ENCODE measurements around the gene TSHZ2. TPM values are rescaled to one million over a fixed set of nuclear protein-coding genes. Genes with fewer than 3 reads are reported as not detected.

TSHZ2 gene
- total RNA-seq, 6 experiments from 2014 or later, result 14.2 to 28.1 (median 21.0) TPM

DNA sequence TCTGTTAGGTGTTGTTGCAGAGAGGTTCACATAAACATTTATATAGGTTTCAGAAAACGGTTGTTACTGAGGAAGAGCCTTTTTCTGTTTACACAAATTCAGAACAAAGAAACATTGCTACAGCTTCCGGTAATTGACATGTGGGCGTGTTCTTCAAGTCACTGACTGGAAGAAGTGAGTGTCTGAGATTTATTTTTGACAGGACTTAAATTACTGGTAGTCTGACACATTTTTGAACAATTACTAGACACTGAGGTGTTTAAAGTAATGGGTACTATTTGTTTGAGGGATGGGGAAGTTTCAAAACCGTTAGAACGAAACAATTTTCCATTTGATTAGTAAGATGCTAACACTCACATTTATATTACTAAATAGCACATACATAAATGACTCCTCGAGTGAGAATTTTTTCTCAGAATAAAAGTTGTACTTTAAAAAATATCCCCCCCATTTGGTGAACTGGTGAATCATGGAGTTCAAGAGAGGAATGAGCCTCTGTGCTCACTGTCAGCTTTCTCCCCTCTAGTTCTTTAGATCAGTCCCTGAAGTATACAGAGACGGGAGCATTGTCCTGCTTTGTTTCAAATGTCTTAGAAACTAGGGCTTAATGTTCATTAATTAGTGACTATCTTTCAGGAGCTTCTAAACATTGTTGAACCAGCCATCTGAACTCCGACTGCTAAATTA lies 98.7 kb downstream of the TSHZ2 start:
- Histone ChIP-seq H3K27me3 (no peaks in the 10 kb centered on the region), H3K36me3 (no peaks in the 10 kb centered on the region), H3K4me1 (peaks cover 0 to 26% (median 8%) of the 10 kb centered on the region in 4 donors), H3K4me3 (peak overlapping the region in 1 of 3 donors; percentile 17), H3K9me3 (no peaks in the 10 kb centered on the region), H3K27ac (peak overlapping the region; percentile 53 to 80 (median 73))
- TF ChIP-seq POLR2A (IDR thresholded peaks at IDR 0.05), result no peak
- TF ChIP-seq, protein P1, sequence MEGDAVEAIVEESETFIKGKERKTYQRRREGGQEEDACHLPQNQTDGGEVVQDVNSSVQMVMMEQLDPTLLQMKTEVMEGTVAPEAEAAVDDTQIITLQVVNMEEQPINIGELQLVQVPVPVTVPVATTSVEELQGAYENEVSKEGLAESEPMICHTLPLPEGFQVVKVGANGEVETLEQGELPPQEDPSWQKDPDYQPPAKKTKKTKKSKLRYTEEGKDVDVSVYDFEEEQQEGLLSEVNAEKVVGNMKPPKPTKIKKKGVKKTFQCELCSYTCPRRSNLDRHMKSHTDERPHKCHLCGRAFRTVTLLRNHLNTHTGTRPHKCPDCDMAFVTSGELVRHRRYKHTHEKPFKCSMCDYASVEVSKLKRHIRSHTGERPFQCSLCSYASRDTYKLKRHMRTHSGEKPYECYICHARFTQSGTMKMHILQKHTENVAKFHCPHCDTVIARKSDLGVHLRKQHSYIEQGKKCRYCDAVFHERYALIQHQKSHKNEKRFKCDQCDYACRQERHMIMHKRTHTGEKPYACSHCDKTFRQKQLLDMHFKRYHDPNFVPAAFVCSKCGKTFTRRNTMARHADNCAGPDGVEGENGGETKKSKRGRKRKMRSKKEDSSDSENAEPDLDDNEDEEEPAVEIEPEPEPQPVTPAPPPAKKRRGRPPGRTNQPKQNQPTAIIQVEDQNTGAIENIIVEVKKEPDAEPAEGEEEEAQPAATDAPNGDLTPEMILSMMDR (IDR thresholded peaks at IDR 0.05), result no peak
- WGBS (ENCODE audit: insufficient coverage, low coverage, low lambda C conversion rate, missing lambda C conversion rate), result 30% methylated on average over 8 of the region's 8 CpGs
- intact Hi-C loops (cut with DNase I), result no loop called here
- DNase-seq (no peak), ATAC-seq (peak; percentile 49 to 75 (median 70))

DNA sequence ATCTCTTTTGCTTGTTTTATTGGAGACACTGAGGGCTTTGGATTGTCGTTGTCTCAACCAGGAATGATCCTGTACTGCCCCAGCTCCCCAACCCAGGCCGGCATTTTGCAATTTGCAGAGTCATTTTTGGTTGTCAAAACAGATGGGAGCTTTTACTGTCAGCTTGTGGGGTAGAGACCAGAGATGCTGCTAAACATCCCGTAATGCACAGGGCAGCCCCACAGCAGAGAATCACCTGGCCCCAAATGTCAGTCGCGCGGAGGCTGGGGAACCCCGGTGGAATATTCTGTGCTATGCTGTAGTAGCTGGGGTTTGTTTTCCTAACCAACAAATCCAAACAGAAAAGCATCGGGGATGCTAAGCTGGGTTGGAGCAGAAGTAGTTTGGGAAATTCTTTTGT lies 99.7 kb downstream of the TSHZ2 start:
- intact Hi-C loops (cut with DNase I), result no loop called here
- H3K27ac ChIP-seq, result peak overlapping the region in 1 of 3 donors; percentile 80
- H3K4me1 ChIP-seq, result peaks cover 0 to 28% (median 10%) of the 10 kb centered on the region in 4 donors
- DNase-seq (no peak), ATAC-seq (no peak)
- TF ChIP-seq, protein P1 (IDR thresholded peaks at IDR 0.05), result no peak
- no peak for TF ChIP-seq POLR2A (IDR thresholded peaks at IDR 0.05)
- H3K27me3 ChIP-seq, result no peaks in the 10 kb centered on the region
- no peaks in the 10 kb centered on the region for H3K9me3 ChIP-seq
- no peak overlapping the region for H3K4me3 ChIP-seq
- no peaks in the 10 kb centered on the region for H3K36me3 ChIP-seq
- WGBS (ENCODE audit: insufficient coverage, low coverage, low lambda C conversion rate, missing lambda C conversion rate), result 83% methylated on average over 6 of the region's 8 CpGs

DNA sequence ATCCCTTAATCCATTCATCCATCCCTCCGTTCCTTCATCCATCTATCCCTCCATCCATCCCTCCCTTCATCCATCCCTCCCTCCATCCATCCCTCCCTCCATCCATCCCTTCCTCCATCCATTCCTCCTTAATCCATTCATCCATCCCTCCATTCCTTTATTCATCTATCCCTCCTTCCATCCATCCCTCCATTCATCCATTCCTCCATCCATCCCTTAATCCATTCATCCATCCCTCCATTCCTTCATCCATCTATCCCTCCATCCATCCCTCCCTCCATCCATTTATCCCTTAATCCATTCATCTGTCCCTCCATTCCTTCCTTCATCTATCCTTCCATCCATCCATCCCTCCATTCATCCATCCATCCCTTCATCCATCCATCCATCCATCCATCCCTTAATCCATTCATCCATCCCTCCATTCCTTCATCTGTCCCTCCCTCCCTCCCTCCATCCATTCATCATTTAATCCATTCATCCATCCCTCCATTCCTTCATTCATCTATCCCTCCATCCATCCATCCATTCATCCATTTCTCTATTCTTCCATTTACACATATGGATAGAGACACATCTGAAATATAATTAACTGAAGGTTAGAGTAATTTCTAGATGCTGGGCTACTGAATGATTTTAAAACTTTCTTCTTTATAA lies 100.9 kb downstream of the TSHZ2 start:
- intact Hi-C loops (cut with DNase I), result no loop called here
- H3K27me3 ChIP-seq, result no peaks in the 10 kb centered on the region
- WGBS (ENCODE audit: insufficient coverage, low coverage, low lambda C conversion rate, missing lambda C conversion rate), result no CpG with 5 or more reads among the region's 1 CpG
- no peaks in the 10 kb centered on the region for H3K9me3 ChIP-seq
- H3K36me3 ChIP-seq, result no peaks in the 10 kb centered on the region
- DNase-seq (no peak), ATAC-seq (no peak)
- no peak overlapping the region for H3K27ac ChIP-seq
- peaks cover 0 to 38% (median 12%) of the 10 kb centered on the region in 4 donors for H3K4me1 ChIP-seq
- TF ChIP-seq, protein P1 (IDR thresholded peaks at IDR 0.05), result no peak
- TF ChIP-seq POLR2A (IDR thresholded peaks at IDR 0.05), result no peak
- H3K4me3 ChIP-seq, result no peak overlapping the region

DNA sequence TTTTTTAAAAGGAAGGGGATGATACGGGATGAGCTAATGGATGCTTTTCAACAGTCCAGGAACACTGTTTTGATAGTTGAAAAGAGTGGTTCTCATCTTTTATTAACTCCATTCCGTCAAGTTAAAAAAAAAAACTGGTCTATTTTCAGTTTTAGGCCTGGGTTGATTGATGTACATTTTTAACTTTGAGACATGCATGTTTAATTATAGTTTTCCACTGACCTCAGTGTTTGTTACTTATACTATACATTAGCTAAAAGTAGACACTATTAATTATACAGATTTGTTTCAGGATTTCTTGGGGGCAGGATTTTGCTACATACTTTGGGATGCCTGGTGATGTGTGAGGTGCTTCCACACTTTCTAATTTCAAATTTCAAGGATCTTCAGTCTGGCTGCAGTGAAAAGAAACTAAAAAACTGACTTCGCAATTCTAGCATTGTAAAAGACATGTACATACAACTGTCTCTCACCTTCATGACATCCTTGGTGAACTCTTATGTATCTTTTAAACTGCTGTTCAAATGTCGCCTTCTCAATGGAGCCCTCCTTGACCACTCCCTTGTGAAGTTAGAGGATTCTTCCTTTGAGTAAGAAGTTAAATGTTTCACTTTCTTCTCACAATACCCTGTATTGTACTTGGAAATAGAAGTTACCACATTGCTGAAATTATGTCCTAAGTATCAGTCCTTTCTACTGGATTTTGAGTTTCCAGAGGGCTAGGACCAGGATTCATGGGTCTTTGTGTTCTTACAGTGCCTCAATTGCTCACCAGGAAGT lies 101.7 kb downstream of the TSHZ2 start:
- Histone ChIP-seq H3K27ac (no peak overlapping the region), H3K4me3 (no peak overlapping the region), H3K27me3 (no peaks in the 10 kb centered on the region), H3K36me3 (no peaks in the 10 kb centered on the region), H3K4me1 (peaks cover 0 to 43% (median 12%) of the 10 kb centered on the region in 4 donors), H3K9me3 (no peaks in the 10 kb centered on the region)
- TF ChIP-seq, protein P1 (IDR thresholded peaks at IDR 0.05), result no peak
- TF ChIP-seq POLR2A (IDR thresholded peaks at IDR 0.05), result no peak
- intact Hi-C loops (cut with DNase I), result no loop called here
- WGBS (ENCODE audit: insufficient coverage, low coverage, low lambda C conversion rate, missing lambda C conversion rate), result 89% methylated on average over 4 of the region's 4 CpGs
- DNase-seq, result no peak
- no peak for ATAC-seq
